HG02970 (cell line): Measurements from ENCODE around the gene EFHD2.
"Not testable (repeated sequence)": the region's sequence is repeated elsewhere in the genome, so short reads cannot be mapped to it uniquely, and the experiment has no call there.

Experiments used
- ATAC-seq: cut with Tn5 transposase; IDR thresholded peaks from one replicate; pipeline ENCODE4 v1.9.1; 2021; ENCODE audit warnings: mild to moderate bottlenecking, moderate library complexity, moderate number of reproducible peaks; ENCODE audit not compliant: unreplicated experiment, low FRiP score

Gene EFHD2

DNA sequence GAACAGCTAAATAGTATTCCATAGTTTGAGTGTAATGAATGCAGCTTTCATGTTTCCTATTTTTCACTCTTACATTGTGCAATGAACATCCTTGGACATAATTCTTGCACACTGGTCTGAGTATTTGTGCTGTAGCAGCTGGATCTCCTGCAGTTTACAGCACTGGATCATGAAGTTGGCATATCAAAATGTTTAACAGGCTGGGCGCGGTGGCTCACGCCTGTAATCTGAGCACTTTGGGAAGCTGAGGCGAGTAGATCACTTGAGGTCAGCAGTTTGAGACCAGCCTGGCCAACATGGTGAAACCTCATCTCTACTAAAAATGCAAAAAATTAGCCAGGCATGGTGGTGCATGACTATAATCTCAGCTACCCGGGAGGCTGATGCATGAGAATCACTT lies 61.4 kb downstream of the EFHD2 start:
- ATAC-seq, result not testable (repeated sequence)

GRCh38 chr1:15471723-15472122 lies 62.0 kb downstream of the EFHD2 start:
- not testable (repeated sequence) for ATAC-seq

DNA sequence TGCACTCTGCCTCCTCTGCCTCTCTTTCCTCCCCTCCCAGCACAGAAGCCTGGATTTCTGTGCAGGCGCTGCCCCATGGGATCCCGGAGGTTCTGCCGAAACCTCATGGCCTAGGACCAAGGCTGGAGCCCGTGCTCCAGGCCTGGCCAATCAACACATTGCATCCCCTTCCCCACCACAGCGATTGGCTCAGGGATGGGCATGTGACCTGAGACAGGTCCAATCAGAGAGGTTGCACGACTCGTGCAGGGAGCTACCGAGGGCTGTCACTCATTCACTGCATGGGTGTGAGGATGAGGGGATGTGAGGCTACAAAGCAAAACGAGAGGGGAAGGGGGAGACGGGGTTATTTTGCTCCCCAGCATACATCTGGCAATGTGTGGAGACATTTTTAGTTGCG lies 62.9 kb downstream of the EFHD2 start:
- ATAC-seq, result no peak

DNA sequence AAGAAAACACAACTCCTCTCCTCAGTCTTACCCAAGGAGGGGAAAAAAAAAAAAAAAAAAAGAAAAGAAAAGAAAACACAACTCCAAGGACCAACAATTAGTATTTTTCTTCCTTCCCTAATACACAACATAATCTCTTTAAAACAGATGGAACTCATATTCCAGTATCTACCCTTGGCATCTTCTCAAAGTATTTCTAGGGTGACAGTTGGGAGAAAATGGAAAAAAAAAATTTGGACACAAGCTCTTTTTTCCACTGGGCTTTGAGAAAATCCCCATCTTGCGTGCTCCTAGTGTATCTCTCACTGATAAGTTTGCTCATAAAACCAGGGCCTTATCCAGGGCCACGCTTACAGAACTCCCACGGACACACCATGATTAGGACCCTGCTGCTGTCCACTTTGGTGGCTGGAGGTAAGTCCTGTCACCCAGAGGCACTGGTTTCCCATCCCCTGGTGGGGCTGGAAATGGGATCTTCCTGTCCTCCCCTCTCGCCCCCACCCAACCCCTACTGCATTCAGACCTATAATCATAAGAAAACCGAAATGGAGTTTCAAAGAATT lies 66.1 kb downstream of the EFHD2 start, which contains the start of gene CELA2B:
CELA2B (plus strand) TSS at position 353 of the 563 bp plus-strand sequence; CDS start at position 375, 22 bp downstream.
- ATAC-seq, result no peak

DNA sequence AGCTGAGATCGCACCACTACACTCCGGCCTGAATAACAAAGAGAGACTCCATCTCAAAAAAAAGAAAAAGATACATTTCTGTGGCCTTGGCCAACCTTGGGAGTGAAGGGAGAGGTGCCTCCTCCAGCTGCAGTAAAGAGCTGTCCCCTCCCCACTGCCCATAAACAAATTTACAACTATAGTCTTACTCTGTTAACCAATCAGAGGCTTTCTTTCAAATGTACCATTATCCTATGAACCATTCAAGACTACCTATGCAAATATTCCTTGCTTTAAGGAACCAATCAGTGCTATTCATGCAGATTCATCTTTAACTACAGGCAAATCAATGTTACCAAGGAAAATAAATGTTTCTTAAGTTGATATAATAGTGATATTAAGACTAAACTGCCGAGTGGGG lies 67.2 kb downstream of the EFHD2 start:
- no peak for ATAC-seq

- no peak for ATAC-seq
Measured at GRCh38 chr1:15477646-15478212, 68.0 kb downstream of the EFHD2 start.
